ENCODE results near the gene ENDOG.

The ENDOG gene

DNA sequence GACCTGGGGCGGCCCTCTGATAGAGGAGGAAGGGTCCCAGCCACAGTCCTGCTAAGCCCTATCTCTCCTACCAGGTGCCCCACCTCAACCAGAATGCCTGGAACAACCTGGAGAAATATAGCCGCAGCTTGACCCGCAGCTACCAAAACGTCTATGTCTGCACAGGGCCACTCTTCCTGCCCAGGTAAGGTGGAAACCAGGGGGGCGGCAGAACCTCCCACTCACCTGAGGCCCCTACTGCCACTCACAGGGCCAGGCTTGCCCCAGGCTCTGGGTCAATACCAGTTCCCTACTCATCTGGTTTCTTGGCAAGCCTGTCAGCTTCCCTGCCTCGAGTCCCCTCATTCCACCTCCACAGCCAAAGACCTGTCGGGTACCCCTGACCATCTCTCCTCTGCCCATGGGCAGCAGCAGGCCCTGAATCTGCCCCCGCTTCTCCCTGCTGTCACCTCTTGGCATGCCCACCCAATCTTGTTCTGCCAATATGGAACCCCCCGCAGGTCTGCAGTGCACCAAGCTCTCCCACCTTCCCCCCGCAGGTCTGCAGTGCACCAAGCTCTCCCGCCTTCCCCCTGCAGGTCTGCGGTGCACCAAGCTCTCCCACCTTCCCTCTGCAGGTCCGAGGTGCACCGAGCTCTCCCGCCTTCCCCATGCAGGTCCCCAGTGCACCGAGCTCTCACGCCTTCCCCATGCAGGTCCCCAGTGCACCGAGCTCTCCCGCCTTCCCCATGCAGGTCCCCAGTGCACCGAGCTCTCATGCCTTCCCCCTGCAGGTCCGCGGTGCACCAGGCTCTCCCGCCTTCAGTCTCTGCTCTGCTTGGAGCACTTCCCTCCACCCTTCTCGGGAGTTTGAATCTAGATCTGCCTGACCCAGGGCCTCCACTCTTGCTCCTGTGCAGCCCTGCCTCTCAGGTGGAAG, 2.6 kb downstream of the ENDOG start:
- peaks cover 33% of the 10 kb centered on the region for H3K36me3 ChIP-seq (ENCODE audit: control insufficient read depth, insufficient read depth, low read length)

DNA sequence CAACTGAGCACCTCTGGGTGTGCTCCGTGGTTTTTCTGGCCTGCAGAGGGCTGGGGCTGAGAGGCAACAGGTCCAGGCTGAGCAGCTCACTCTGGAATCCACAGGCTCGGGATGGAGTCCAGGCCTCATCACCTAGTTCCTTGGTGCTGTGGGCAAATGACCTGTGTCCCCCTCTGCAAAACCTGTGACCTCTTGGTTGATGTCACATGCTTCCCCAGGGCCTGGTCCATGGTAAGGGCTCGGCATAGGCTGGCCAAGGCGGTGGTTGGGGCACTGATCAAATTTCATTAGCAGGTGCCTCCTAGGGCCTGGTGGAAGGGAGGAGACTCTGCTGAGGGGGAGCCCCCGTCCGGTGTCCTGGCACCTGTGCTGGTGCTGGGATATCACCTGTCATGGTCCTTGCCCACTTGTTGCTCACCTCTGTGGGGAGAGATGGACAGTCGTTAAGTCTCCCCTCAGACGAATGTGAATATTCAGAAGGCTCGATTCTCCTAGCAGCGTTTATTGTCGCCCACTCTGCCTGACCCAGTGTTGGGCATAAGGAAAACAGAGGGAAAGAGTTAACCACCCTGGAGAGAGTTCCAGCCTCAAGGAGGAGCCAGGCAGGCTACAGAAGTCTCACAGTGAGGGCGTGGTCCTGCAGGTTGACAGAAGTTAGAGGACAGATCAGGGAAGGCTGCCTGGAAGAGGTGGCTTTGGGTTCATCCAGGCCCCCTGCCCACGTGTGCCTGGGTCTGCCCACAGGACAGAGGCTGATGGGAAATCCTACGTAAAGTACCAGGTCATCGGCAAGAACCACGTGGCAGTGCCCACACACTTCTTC, 3.5 kb downstream of the ENDOG start:
- Histone ChIP-seq H3K27me3 (ENCODE audit: control insufficient read depth, insufficient read depth, low read length) (no peaks in the 10 kb centered on the region), H3K4me1 (ENCODE audit: control insufficient read depth, insufficient read depth, low read length) (no peaks in the 10 kb centered on the region; the same call in 1 of the 2 replicates), H3K36me3 (ENCODE audit: control insufficient read depth, insufficient read depth, low read length) (peaks cover 41% of the 10 kb centered on the region), H3K4me3 (ENCODE audit: low read length) (no peak overlapping the region), H3K9me3 (ENCODE audit: control insufficient read depth, insufficient read depth, low read length) (no peaks in the 10 kb centered on the region), H3K27ac (ENCODE audit: low read length) (no peak overlapping the region)
- no peak for DNase-seq (ENCODE audit: low read depth, low spot score)
- WGBS (ENCODE audit: insufficient coverage, insufficient read length) = no CpG with 5 or more reads among the region's 16 CpGs

More for the DNA sequence above, 2.6 kb downstream of the ENDOG start:
- H3K27ac ChIP-seq (ENCODE audit: low read length) = no peak overlapping the region
- DNase-seq (ENCODE audit: low read depth, low spot score) = no peak
- no peaks in the 10 kb centered on the region for H3K27me3 ChIP-seq (ENCODE audit: control insufficient read depth, insufficient read depth, low read length)
- no CpG with 5 or more reads among the region's 24 CpGs for WGBS (ENCODE audit: insufficient coverage, insufficient read length)
- H3K9me3 ChIP-seq (ENCODE audit: control insufficient read depth, insufficient read depth, low read length) = no peaks in the 10 kb centered on the region
- no peak overlapping the region for H3K4me3 ChIP-seq (ENCODE audit: low read length)
- H3K4me1 ChIP-seq (ENCODE audit: control insufficient read depth, insufficient read depth, low read length) = no peaks in the 10 kb centered on the region; the same call in 1 of the 2 replicates

DNA sequence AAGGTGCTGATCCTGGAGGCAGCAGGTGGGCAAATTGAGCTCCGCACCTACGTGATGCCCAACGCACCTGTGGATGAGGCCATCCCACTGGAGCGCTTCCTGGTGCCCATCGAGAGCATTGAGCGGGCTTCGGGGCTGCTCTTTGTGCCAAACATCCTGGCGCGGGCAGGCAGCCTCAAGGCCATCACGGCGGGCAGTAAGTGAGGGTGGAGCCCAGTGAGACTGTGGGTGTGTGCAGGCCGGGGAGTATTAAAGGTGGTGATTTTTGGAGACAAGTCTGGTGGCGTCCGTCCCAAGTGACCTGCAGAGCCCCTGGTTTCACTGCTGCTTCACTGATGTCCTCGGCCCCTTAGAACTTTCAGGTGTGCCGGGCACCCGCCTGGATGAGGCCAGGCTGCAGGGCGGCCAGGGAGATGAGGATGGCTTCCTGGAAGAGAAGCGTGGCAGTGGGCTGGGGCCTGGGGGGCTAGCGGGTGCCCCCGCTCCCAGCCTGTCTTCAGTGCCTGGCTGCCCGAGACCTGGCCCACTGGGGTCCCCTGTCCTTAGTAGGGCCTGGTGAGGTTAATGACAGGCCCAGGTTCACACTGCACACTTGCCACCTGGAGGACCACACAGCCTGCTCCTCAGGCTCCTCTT, 4.2 kb downstream of the ENDOG start:
- Histone ChIP-seq H3K36me3 (ENCODE audit: control insufficient read depth, insufficient read depth, low read length) (peaks cover 46% of the 10 kb centered on the region), H3K27me3 (ENCODE audit: control insufficient read depth, insufficient read depth, low read length) (no peaks in the 10 kb centered on the region), H3K9me3 (ENCODE audit: control insufficient read depth, insufficient read depth, low read length) (no peaks in the 10 kb centered on the region), H3K4me3 (ENCODE audit: low read length) (no peak overlapping the region), H3K4me1 (ENCODE audit: control insufficient read depth, insufficient read depth, low read length) (no peaks in the 10 kb centered on the region; the same call in 1 of the 2 replicates), H3K27ac (ENCODE audit: low read length) (no peak overlapping the region)
- no CpG with 5 or more reads among the region's 22 CpGs for WGBS (ENCODE audit: insufficient coverage, insufficient read length)
- DNase-seq (ENCODE audit: low read depth, low spot score) = no peak

DNA sequence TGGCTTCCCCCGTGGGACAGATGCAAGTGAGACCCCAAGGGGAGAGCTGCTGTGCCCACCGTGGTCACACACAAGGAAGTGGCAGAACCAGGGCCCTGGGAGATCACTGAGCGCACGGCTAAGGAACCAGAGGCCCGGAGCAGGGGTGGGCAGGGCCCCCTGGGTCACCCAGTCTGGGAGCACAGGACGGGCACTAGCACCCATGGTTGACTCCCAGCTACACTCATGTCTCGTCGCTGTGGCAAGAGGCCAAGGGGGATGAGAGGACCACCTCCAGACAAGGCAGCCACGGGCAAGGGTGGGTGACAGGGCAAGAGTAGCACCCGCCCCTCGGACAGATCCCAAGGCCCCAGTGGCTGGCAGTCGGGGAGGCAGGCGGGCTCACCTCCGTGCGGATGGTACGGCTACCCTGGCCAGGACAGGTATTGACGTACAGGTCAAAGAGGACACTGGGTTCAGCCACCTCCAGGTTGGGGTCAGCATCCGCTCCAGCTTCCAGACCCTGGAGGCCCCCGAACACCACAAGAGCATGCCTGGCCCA, 5.1 kb downstream of the ENDOG start:
- Histone ChIP-seq H3K4me1 (ENCODE audit: control insufficient read depth, insufficient read depth, low read length) (no peaks in the 10 kb centered on the region; the same call in 1 of the 2 replicates), H3K27ac (ENCODE audit: low read length) (no peak overlapping the region), H3K4me3 (ENCODE audit: low read length) (no peak overlapping the region), H3K27me3 (ENCODE audit: control insufficient read depth, insufficient read depth, low read length) (no peaks in the 10 kb centered on the region), H3K36me3 (ENCODE audit: control insufficient read depth, insufficient read depth, low read length) (peaks cover 46% of the 10 kb centered on the region), H3K9me3 (ENCODE audit: control insufficient read depth, insufficient read depth, low read length) (no peaks in the 10 kb centered on the region)
- WGBS (ENCODE audit: insufficient coverage, insufficient read length) = no CpG with 5 or more reads among the region's 19 CpGs
- DNase-seq (ENCODE audit: low read depth, low spot score) = no peak

DNA sequence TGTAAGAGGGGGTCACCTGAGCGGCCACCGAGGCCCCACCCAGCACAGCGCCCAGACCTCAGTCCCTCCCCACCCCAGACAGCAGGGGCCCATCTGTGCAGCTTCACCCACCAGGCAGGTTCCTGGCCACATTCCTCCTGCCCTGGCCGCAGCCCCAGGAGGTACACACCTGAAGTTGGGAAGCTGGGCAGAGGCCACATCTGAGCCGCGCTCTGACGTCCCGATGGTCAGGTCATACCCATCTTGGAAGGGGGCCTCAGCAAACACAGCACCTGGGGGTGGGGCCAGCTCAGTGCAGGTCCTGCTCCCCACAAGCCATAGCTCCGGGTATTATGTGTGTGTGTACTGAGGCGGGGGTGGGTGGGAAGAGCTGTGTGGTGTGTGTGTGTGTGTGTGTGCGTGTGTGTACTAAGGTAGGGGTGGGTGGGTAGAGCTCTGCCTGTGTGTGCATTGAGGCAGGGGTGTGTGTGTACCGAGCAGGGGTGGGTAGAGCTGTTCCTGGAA, 5.7 kb downstream of the ENDOG start:
- no peak overlapping the region for H3K4me3 ChIP-seq (ENCODE audit: low read length)
- WGBS (ENCODE audit: insufficient coverage, insufficient read length) = no CpG with 5 or more reads among the region's 12 CpGs
- no peaks in the 10 kb centered on the region; the same call in none of the 2 replicates for H3K4me1 ChIP-seq (ENCODE audit: control insufficient read depth, insufficient read depth, low read length)
- DNase-seq (ENCODE audit: low read depth, low spot score) = no peak
- H3K27me3 ChIP-seq (ENCODE audit: control insufficient read depth, insufficient read depth, low read length) = no peaks in the 10 kb centered on the region
- peaks cover 46% of the 10 kb centered on the region for H3K36me3 ChIP-seq (ENCODE audit: control insufficient read depth, insufficient read depth, low read length)
- no peaks in the 10 kb centered on the region for H3K9me3 ChIP-seq (ENCODE audit: control insufficient read depth, insufficient read depth, low read length)
- no peak overlapping the region for H3K27ac ChIP-seq (ENCODE audit: low read length)

DNA sequence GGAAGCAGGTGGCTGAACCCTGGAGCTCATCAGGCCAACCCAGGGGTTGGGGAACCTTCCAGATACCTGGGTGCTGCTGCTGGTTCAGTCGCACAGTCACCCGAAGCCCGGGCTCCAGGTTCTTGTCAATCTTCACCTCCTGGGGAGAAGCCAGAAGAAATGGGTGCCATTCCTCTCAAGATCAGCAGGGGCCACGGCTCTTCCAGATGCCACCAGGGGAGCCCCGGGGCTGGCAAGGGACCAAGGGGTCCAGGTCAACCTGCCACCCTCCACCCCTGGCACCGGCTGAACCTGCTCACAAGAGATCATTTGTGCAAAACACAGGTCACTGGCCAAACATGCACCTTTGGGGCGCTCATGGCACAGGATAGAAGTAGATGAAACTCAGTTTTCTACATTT, 6.6 kb downstream of the ENDOG start:
- peaks cover 46% of the 10 kb centered on the region for H3K36me3 ChIP-seq (ENCODE audit: control insufficient read depth, insufficient read depth, low read length)
- WGBS (ENCODE audit: insufficient coverage, insufficient read length) = no CpG with 5 or more reads among the region's 7 CpGs
- DNase-seq (ENCODE audit: low read depth, low spot score) = no peak
- no peaks in the 10 kb centered on the region for H3K27me3 ChIP-seq (ENCODE audit: control insufficient read depth, insufficient read depth, low read length)
- H3K4me3 ChIP-seq (ENCODE audit: low read length) = no peak overlapping the region
- H3K27ac ChIP-seq (ENCODE audit: low read length) = no peak overlapping the region
- H3K4me1 ChIP-seq (ENCODE audit: control insufficient read depth, insufficient read depth, low read length) = no peaks in the 10 kb centered on the region; the same call in 1 of the 2 replicates
- H3K9me3 ChIP-seq (ENCODE audit: control insufficient read depth, insufficient read depth, low read length) = no peaks in the 10 kb centered on the region

DNA sequence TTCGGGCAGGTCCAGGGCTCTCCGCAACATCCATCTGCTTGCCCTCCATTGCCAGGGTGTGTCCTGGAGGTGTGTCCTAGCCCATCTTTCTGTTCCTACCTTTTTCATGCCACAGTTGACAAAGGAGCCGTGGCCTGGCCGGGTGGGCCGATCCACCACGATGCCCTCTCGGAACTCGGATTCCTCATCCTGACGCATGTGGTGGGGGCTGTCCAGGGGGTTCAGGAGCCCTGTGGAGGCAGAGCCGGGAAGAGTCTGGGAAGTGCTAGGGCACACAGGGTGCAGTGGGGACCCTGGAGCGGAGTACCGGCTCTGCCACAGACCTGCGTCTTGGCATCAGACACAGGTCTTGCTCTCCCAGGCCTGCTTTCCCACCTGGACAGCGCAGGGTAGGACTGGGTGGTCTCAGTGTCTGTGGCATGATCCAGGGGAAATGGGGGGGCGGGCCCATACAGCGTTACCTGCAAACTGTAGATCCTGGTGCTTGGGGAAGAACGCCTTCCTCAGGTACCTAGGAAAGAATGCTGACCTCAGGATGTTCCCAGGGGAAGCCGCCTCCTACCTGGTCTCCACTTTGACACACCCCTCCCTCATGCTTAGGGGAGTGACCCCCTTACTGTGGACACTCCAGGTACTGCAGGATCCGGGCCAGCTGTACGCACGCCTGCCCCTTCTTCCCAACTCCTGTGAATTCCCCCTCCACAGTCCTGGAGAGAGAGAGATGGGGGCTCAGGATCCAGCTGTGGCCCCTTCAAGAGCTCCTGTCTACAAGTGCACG, 7.8 kb downstream of the ENDOG start:
- Histone ChIP-seq H3K9me3 (ENCODE audit: control insufficient read depth, insufficient read depth, low read length) (no peaks in the 10 kb centered on the region), H3K36me3 (ENCODE audit: control insufficient read depth, insufficient read depth, low read length) (peaks cover 46% of the 10 kb centered on the region), H3K4me1 (ENCODE audit: control insufficient read depth, insufficient read depth, low read length) (no peaks in the 10 kb centered on the region; the same call in 1 of the 2 replicates), H3K27me3 (ENCODE audit: control insufficient read depth, insufficient read depth, low read length) (no peaks in the 10 kb centered on the region), H3K27ac (ENCODE audit: low read length) (no peak overlapping the region), H3K4me3 (ENCODE audit: low read length) (no peak overlapping the region)
- DNase-seq (ENCODE audit: low read depth, low spot score) = no peak
- WGBS (ENCODE audit: insufficient coverage, insufficient read length) = no CpG with 5 or more reads among the region's 22 CpGs

DNA sequence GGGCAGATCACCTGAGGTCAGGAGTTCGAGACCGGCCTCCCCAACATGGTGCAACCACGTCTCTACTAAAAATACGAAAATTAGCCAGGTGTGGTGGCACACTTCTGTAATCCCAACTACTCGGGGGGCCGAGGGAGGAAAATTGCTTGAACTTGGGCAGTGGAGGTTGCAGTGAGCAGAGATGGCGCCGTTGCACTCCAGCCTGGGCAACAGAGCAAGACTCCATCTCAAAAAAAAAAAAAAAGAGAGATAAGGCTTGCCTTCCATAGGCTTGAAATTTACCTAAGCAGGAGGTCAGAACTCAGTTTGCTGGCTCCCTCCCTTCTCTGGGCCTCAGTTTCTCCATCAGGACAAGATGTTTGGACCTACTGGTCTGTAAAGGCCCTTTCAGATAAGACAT, 10.0 kb downstream of the ENDOG start:
- H3K27ac ChIP-seq (ENCODE audit: low read length) = no peak overlapping the region

DNA sequence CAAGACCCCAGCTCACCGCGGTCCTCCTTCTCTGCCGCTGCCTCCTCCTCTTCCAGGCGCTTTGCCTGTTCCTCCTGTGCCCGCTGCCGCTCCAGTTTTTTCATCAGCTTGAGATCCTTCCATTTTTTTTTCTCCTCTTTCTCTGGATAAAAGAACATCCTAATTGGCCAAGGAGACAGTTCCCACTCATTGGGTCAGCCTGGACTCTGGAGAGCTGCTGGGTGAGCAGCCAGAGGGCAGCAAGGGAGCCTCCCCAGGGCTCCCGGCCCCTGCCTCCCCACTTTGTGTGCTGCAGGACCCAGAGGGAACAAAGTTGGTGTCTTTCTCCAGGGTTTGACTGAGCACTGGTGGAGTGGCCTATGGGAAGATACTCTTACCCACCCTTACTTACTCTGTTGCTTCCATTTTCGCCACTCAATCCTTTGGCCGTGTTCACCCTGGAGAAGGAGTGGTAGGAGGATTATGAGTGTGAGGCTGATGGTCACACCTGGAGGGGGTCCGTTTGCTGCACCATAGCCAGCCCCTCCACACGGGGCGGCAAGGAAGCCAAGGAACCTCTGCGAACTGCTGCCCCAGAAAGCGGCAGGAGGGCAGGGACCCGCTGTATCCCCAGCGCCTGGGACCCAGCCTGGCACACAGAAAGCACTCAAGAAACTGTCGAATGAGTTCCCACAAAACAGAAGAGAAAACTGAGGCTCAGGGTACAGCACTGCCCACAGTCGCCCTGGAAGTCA, 10.6 kb downstream of the ENDOG start:
- Histone ChIP-seq H3K4me3 (ENCODE audit: low read length) (peak overlapping the region; percentile 86), H3K27me3 (ENCODE audit: control insufficient read depth, insufficient read depth, low read length) (no peaks in the 10 kb centered on the region), H3K4me1 (ENCODE audit: control insufficient read depth, insufficient read depth, low read length) (no peaks in the 10 kb centered on the region; the same call in 1 of the 2 replicates), H3K9me3 (ENCODE audit: control insufficient read depth, insufficient read depth, low read length) (no peaks in the 10 kb centered on the region), H3K27ac (ENCODE audit: low read length) (no peak overlapping the region), H3K36me3 (ENCODE audit: control insufficient read depth, insufficient read depth, low read length) (peaks cover 33% of the 10 kb centered on the region)
- whole genome bisulfite sequencing (ENCODE audit: insufficient coverage, insufficient read length) = no CpG with 5 or more reads among the region's 18 CpGs
- DNase-seq (ENCODE audit: low read depth, low spot score) = no peak

More for the DNA sequence above, 10.0 kb downstream of the ENDOG start:
- Histone ChIP-seq H3K4me3 (ENCODE audit: low read length) (no peak overlapping the region), H3K27me3 (ENCODE audit: control insufficient read depth, insufficient read depth, low read length) (no peaks in the 10 kb centered on the region), H3K36me3 (ENCODE audit: control insufficient read depth, insufficient read depth, low read length) (peaks cover 36% of the 10 kb centered on the region), H3K9me3 (ENCODE audit: control insufficient read depth, insufficient read depth, low read length) (no peaks in the 10 kb centered on the region), H3K4me1 (ENCODE audit: control insufficient read depth, insufficient read depth, low read length) (no peaks in the 10 kb centered on the region; the same call in 1 of the 2 replicates)
- no peak for DNase-seq (ENCODE audit: low read depth, low spot score)
- no CpG with 5 or more reads among the region's 8 CpGs for WGBS (ENCODE audit: insufficient coverage, insufficient read length)

Measured in iPS DF 6.9 (cell line).